Liver (tissue), 9 donors: ENCODE measurements around the gene SMG7. TPM values are rescaled to one million over a fixed set of nuclear protein-coding genes. Genes with fewer than 3 reads are reported as not detected.

Experiments
- DNase-seq: peaks from one replicate; pipeline ENCODE4 v3.0.0-alpha.2; 2017; ENCODE audit warnings: low spot score
- H3K27ac ChIP-seq, 2 donors: one replicate each; pipeline ENCODE4 v1.7.0; 2013; ENCODE audit warnings: inconsistent platforms in 2 of 2, low read length in 2 of 2, control low read depth in 1 of 2, low read depth in 1 of 2, mild to moderate bottlenecking in 1 of 2
- H3K27me3 ChIP-seq, 4 donors: one replicate each; pipeline versions ENCODE4 v1.6.1 to v1.7.0; 2013; ENCODE audit warnings: low read length in 3 of 4, inconsistent platforms in 1 of 4, mild to moderate bottlenecking in 1 of 4, moderate library complexity in 1 of 4; ENCODE audit not compliant: control insufficient read depth in 4 of 4, insufficient read depth in 4 of 4
- H3K36me3 ChIP-seq, 4 donors: one replicate each; pipeline versions ENCODE4 v1.6.1 to v1.7.0; 2013; ENCODE audit warnings: low read length in 3 of 4, mild to moderate bottlenecking in 3 of 4, low read depth in 1 of 4, moderate library complexity in 1 of 4; ENCODE audit not compliant: control insufficient read depth in 4 of 4, insufficient read depth in 3 of 4
- H3K4me1 ChIP-seq, 4 donors: one replicate each; pipeline versions ENCODE4 v1.6.1 to v1.7.0; 2013; ENCODE audit warnings: low read length in 3 of 4, mild to moderate bottlenecking in 3 of 4, moderate library complexity in 1 of 4; ENCODE audit not compliant: control insufficient read depth in 4 of 4, insufficient read depth in 4 of 4
- H3K4me3 ChIP-seq, 3 donors: one replicate each; pipeline versions ENCODE4 v1.6.1 to v1.7.0; 2013; ENCODE audit warnings: low read length in 3 of 3, control low read depth in 1 of 3, low read depth in 1 of 3, mild to moderate bottlenecking in 1 of 3
- H3K9ac ChIP-seq, 2 donors: one replicate each; pipeline ENCODE4 v1.7.0; 2013; ENCODE audit warnings: low read length in 2 of 2, mild to moderate bottlenecking in 2 of 2, moderate library complexity in 2 of 2, control low read depth in 1 of 2, low read depth in 1 of 2
- H3K9me3 ChIP-seq, 4 donors: one replicate each; pipeline versions ENCODE4 v1.6.1 to v1.7.0; 2013; ENCODE audit warnings: low read length in 3 of 4; ENCODE audit not compliant: control insufficient read depth in 4 of 4
- EGR1 ChIP-seq, 2 donors: IDR thresholded peaks; 2 replicates each; pipeline ENCODE4 v1.6.1; 2016 to 2018; ENCODE audit warnings: antibody characterized with exemption in 2 of 2, low read depth in 2 of 2
- FOXA1 ChIP-seq: IDR thresholded peaks from 2 replicates; pipeline ENCODE4 v1.6.1; 2016; ENCODE audit warnings: antibody characterized with exemption
- FOXA2 ChIP-seq: IDR thresholded peaks from 2 replicates; pipeline ENCODE4 v1.6.1; 2016; ENCODE audit warnings: antibody characterized with exemption
- GABPA ChIP-seq, 2 donors: IDR thresholded peaks in 1 of 2; conservative IDR thresholded peaks in 1 of 2; 2 replicates each; pipeline ENCODE4 v1.6.1; 2016; ENCODE audit warnings: antibody characterized with exemption in 2 of 2, mild to moderate bottlenecking in 1 of 2, moderate library complexity in 1 of 2
- HNF4A ChIP-seq, 2 donors: conservative IDR thresholded peaks; 2 replicates each; pipeline ENCODE4 v1.6.1; 2016; ENCODE audit warnings: antibody characterized with exemption in 2 of 2, mild to moderate bottlenecking in 2 of 2
- HNF4G ChIP-seq: IDR thresholded peaks from 2 replicates; pipeline ENCODE4 v1.6.1; 2016; ENCODE audit warnings: antibody characterized with exemption
- JUND ChIP-seq, 2 donors: IDR thresholded peaks; 2 replicates each; pipeline ENCODE4 v1.6.1; 2016; ENCODE audit warnings: antibody characterized with exemption in 2 of 2
- NR2F2 ChIP-seq: IDR thresholded peaks from 2 replicates; pipeline ENCODE4 v1.6.1; 2016; ENCODE audit warnings: antibody characterized with exemption
- RAD21 ChIP-seq, 2 donors: IDR thresholded peaks; 2 replicates each; pipeline ENCODE4 v1.6.1; 2016; ENCODE audit warnings: antibody characterized with exemption in 2 of 2, mild to moderate bottlenecking in 2 of 2
- RXRA ChIP-seq, 2 donors: IDR thresholded peaks; 2 replicates each; pipeline ENCODE4 v1.6.1; 2017 to 2018; ENCODE audit warnings: antibody characterized with exemption in 2 of 2, mild to moderate bottlenecking in 1 of 2
- SP1 ChIP-seq: IDR thresholded peaks from 2 replicates; pipeline ENCODE4 v1.6.1; 2018; ENCODE audit warnings: antibody characterized with exemption, mild to moderate bottlenecking
- TAF1 ChIP-seq: conservative IDR thresholded peaks from 2 replicates; pipeline ENCODE4 v1.6.1; 2016; ENCODE audit warnings: antibody characterized with exemption, mild to moderate bottlenecking
- YY1 ChIP-seq: IDR thresholded peaks from 2 replicates; pipeline ENCODE4 v1.6.1; 2016; ENCODE audit warnings: antibody characterized with exemption, mild to moderate bottlenecking
- WGBS: extraction: QIAGEN DNeasy Blood & Tissue Kit; methylation state at CpG from one replicate; pipeline ENCODE4 v1.1.7; 2013; 5-methylcytosine and 5-hydroxymethylcytosine counted together
- polyA plus RNA-seq, 2 donors: library from polyadenylated mRNA; stranded (reverse) in 1 of 2; unstranded in 1 of 2; fragments of 200-250 nt in 1 of 2; fragments of >200 nt in 1 of 2; fragmentation: Nextera tagmentation in 1 of 2; extraction: Ambion mirVana in 1 of 2; gene quantifications; one replicate each; pipeline versions ENCODE4 v1.2.1 to v1.2.3, GENCODE V29; 2013 to 2015
- total RNA-seq, 2 donors: library from RNA; depleted of rRNA; stranded (reverse); fragments of >200 nt; gene quantifications; one replicate each; pipeline ENCODE4 v1.2.3, GENCODE V29; 2014
- TF ChIP-seq, protein P1 (sequence below): IDR thresholded peaks from 2 replicates; pipeline ENCODE4 v1.6.1; 2016; ENCODE audit warnings: antibody characterized with exemption, mild to moderate bottlenecking
- TF ChIP-seq, protein P2 (sequence below): IDR thresholded peaks from 2 replicates; pipeline ENCODE4 v1.6.1; 2016; ENCODE audit warnings: antibody characterized with exemption
- TF ChIP-seq, protein P3 (sequence below): fragments of 150-350 bp; IDR thresholded peaks from 2 replicates; pipeline ENCODE4 v1.5.1; 2017; ENCODE audit warnings: improper control_type of control experiment, low read depth, low read length; ENCODE audit not compliant: missing input control
- TF ChIP-seq, protein P4 (sequence below): IDR thresholded peaks from 2 replicates; pipeline ENCODE4 v1.6.1; 2016; ENCODE audit warnings: antibody characterized with exemption
- TF ChIP-seq, protein P5 (sequence below): IDR thresholded peaks from 2 replicates; pipeline ENCODE4 v1.6.1; 2016; ENCODE audit warnings: antibody characterized with exemption
- donor health status: healthy.
- donor health status: healthy.
- donor health status: healthy.
- donor health status: healthy.
- donor health status: healthy.

SMG7 gene
- total and polyA plus RNA-seq, 4 donors = 9.5 to 28.7 (median 13.6) TPM

DNA sequence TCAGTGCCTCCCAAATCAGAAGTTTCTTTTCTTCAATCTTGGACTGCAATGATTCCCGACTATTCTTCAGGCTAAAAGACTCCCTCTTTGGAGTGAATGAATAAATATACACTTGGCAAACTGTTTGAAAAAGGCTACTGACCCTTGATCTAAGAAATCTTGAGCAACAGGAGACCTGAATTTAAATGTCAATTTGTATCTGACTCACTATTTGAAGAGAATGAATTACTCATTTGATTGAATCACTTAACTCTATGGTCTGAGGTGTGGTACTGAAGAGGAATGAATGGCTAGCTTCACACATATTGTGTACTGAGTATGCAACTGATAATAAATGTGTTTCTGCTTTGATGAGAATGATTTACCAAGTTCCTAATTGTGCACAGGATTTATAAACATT, 4.6 kb upstream of the SMG7 start (continued):
- no peak for TF ChIP-seq EGR1 (IDR thresholded peaks at IDR 0.05; ENCODE audit: low read depth in 2 of 2)
- TF ChIP-seq TAF1 = no peak
- TF ChIP-seq, protein P1, sequence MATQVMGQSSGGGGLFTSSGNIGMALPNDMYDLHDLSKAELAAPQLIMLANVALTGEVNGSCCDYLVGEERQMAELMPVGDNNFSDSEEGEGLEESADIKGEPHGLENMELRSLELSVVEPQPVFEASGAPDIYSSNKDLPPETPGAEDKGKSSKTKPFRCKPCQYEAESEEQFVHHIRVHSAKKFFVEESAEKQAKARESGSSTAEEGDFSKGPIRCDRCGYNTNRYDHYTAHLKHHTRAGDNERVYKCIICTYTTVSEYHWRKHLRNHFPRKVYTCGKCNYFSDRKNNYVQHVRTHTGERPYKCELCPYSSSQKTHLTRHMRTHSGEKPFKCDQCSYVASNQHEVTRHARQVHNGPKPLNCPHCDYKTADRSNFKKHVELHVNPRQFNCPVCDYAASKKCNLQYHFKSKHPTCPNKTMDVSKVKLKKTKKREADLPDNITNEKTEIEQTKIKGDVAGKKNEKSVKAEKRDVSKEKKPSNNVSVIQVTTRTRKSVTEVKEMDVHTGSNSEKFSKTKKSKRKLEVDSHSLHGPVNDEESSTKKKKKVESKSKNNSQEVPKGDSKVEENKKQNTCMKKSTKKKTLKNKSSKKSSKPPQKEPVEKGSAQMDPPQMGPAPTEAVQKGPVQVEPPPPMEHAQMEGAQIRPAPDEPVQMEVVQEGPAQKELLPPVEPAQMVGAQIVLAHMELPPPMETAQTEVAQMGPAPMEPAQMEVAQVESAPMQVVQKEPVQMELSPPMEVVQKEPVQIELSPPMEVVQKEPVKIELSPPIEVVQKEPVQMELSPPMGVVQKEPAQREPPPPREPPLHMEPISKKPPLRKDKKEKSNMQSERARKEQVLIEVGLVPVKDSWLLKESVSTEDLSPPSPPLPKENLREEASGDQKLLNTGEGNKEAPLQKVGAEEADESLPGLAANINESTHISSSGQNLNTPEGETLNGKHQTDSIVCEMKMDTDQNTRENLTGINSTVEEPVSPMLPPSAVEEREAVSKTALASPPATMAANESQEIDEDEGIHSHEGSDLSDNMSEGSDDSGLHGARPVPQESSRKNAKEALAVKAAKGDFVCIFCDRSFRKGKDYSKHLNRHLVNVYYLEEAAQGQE = no peak

DNA sequence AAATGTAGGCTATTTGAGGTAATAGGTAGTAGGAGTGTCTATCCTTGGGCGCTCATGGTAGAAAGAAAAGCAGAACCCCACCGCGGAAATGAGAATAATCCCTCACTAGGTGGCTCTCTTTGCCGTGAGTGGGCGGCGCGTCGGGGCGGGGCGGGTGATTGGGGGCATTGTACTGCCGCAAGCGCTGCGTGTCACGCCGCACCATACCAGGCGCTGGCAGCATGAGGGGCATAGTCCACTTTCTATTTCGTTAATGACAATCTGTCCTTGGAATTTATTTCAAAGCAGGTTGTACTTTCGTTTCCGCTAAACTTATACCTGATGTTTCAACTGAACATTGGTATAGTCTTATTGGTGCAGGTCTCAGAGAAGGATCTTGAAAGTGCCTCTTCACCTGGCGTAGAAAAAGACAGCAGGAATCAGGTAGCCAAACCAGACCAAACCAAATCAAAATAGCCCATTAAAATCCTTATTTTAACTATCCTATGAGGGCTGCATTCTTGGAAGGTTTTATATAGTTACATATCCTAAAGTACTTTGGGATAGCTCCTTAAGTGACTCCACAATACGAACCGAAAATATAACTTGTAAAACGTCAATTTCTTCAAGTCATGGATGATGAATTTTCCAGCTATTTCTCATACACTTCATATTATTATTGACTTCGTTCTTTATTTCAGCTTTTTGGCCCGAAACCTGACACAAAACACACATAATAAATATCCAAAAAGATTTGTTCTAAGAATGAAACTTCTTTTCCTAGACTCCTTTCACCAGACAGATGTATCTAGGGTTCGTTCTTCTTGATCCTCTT, 1.9 kb upstream of the SMG7 start:
- peak; percentile 84 for DNase-seq
- Histone ChIP-seq H3K27me3 (no peaks in the 10 kb centered on the region), H3K9me3 (no peaks in the 10 kb centered on the region), H3K4me3 (peak overlapping the region; percentile 80 to 99 (median 88)), H3K27ac (peak overlapping the region; percentile 98 to 99), H3K4me1 (peaks cover 0 to 30% (median 26%) of the 10 kb centered on the region in 4 donors), H3K9ac (peak overlapping the region; percentile 79 to 100), H3K36me3 (no peaks in the 10 kb centered on the region)
- TF ChIP-seq HNF4G (peak; percentile 93), TAF1 (peak; percentile 93), JUND (IDR thresholded peaks at IDR 0.05) (peak; percentile 64 to 68), EGR1 (IDR thresholded peaks at IDR 0.05; ENCODE audit: low read depth in 2 of 2) (peak; percentile 97), FOXA1 (peak; percentile 43), GABPA (IDR thresholded peaks at IDR 0.05 in 1 of 2, conservative IDR thresholded peaks at IDR 0.05 in 1 of 2) (peak in 1 of 2 donors; percentile 76), FOXA2 (no peak), RXRA (IDR thresholded peaks at IDR 0.05) (peak; percentile 86 to 90), YY1 (peak; percentile 62), RAD21 (IDR thresholded peaks at IDR 0.05) (peak; percentile 80 to 84), SP1 (peak; percentile 92), HNF4A (conservative IDR thresholded peaks at IDR 0.05) (peak; percentile 94), NR2F2 (no peak)
- TF ChIP-seq, protein P2, sequence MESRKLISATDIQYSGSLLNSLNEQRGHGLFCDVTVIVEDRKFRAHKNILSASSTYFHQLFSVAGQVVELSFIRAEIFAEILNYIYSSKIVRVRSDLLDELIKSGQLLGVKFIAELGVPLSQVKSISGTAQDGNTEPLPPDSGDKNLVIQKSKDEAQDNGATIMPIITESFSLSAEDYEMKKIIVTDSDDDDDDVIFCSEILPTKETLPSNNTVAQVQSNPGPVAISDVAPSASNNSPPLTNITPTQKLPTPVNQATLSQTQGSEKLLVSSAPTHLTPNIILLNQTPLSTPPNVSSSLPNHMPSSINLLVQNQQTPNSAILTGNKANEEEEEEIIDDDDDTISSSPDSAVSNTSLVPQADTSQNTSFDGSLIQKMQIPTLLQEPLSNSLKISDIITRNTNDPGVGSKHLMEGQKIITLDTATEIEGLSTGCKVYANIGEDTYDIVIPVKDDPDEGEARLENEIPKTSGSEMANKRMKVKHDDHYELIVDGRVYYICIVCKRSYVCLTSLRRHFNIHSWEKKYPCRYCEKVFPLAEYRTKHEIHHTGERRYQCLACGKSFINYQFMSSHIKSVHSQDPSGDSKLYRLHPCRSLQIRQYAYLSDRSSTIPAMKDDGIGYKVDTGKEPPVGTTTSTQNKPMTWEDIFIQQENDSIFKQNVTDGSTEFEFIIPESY = peak; percentile 92
- TF ChIP-seq, protein P1 = peak; percentile 65
- TF ChIP-seq, protein P3, sequence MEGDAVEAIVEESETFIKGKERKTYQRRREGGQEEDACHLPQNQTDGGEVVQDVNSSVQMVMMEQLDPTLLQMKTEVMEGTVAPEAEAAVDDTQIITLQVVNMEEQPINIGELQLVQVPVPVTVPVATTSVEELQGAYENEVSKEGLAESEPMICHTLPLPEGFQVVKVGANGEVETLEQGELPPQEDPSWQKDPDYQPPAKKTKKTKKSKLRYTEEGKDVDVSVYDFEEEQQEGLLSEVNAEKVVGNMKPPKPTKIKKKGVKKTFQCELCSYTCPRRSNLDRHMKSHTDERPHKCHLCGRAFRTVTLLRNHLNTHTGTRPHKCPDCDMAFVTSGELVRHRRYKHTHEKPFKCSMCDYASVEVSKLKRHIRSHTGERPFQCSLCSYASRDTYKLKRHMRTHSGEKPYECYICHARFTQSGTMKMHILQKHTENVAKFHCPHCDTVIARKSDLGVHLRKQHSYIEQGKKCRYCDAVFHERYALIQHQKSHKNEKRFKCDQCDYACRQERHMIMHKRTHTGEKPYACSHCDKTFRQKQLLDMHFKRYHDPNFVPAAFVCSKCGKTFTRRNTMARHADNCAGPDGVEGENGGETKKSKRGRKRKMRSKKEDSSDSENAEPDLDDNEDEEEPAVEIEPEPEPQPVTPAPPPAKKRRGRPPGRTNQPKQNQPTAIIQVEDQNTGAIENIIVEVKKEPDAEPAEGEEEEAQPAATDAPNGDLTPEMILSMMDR = peak; percentile 40
- TF ChIP-seq, protein P4, sequence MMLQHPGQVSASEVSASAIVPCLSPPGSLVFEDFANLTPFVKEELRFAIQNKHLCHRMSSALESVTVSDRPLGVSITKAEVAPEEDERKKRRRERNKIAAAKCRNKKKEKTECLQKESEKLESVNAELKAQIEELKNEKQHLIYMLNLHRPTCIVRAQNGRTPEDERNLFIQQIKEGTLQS = peak; percentile 40
- TF ChIP-seq, protein P5, sequence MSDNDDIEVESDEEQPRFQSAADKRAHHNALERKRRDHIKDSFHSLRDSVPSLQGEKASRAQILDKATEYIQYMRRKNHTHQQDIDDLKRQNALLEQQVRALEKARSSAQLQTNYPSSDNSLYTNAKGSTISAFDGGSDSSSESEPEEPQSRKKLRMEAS = peak; percentile 76
- under 1% methylated on average over 26 of the region's 26 CpGs for WGBS
